ENCODE data around the gene OR2L3. TPM values are rescaled to one million over a fixed set of nuclear protein-coding genes. Genes with fewer than 3 reads are reported as not detected.

OR2L3 gene
- total and polyA plus RNA-seq, 2 of the 4 experiments (the other 2 are of a cell fraction): not detected

DNA sequence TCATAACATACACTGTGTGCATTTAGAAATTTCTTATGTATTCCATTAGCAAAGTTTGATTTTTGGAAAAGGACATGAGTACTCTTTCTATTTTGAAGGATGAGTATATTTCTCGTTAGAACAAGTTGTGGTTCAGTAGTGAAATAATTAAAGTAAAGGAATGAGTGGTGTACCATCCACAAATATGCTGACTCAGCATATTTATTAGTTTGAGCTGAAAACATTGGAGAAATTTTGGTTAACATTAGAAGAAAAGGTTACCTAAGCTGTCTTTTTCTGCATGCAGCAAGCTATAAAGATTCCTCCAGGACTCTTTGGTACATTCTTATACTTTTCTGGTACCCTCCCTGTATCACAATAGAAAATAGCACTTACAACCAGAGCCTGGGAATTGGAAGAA is 38.9 kb upstream of the OR2L3 start:
- Histone ChIP-seq H2BK120ac (ENCODE audit: low read depth, low read length) (no peak overlapping the region), H2BK20ac (ENCODE audit: low read depth, low read length) (no peak overlapping the region), H4K20me1 (ENCODE audit: insufficient read depth, low read length) (no peaks in the 10 kb centered on the region), H3K23ac (ENCODE audit: low read depth, low read length) (no peak overlapping the region), H2BK5ac (ENCODE audit: low read depth, low read length, poor library complexity, severe bottlenecking) (no peak overlapping the region), H2AK9ac (replicated peaks; ENCODE audit: low read depth, low read length, poor library complexity) (no peak overlapping the region), H3K9me1 (ENCODE audit: insufficient read depth, low read length) (no peaks in the 10 kb centered on the region), H3K18ac (ENCODE audit: low read depth, low read length) (no peak overlapping the region), H2AK5ac (ENCODE audit: low read depth, low read length) (no peak overlapping the region), H2BK15ac (ENCODE audit: low read depth, low read length) (no peak overlapping the region), H3K27me3 (ENCODE audit: control insufficient read depth, insufficient read depth, low read length) (no peaks in the 10 kb centered on the region), H4K5ac (ENCODE audit: low read depth, low read length) (no peak overlapping the region), H2AFZ (replicated peaks; ENCODE audit: low read length, poor library complexity) (no peak overlapping the region), H3K4me3 (ENCODE audit: insufficient read depth, low read depth, low read length) (no peak overlapping the region), H3K56ac (ENCODE audit: extremely low read depth, insufficient read depth, low read length) (no peak overlapping the region), H3K4me2 (ENCODE audit: low read depth, low read length) (no peak overlapping the region), H3K36me3 (ENCODE audit: control insufficient read depth, insufficient read depth, low read length) (no peaks in the 10 kb centered on the region), H3K9ac (ENCODE audit: low read depth, low read length) (no peak overlapping the region), H3K14ac (replicated peaks; ENCODE audit: low read depth, low read length) (no peak overlapping the region), H4K8ac (ENCODE audit: low read depth in 2 of 2, low read length in 2 of 2) (no peak overlapping the region), H3K4ac (ENCODE audit: low read depth, low read length) (no peak overlapping the region), H3K9me3 (ENCODE audit: control insufficient read depth, insufficient read depth, low read length) (peaks cover 11% of the 10 kb centered on the region), H3K27ac (ENCODE audit: insufficient read depth, low read length) (no peak overlapping the region), H3K4me1 (ENCODE audit: control insufficient read depth, insufficient read depth, low read length) (no peaks in the 10 kb centered on the region), H3K79me1 (ENCODE audit: low read depth in 1 of 2, low read length in 2 of 2) (no peaks in the 10 kb centered on the region), H4K91ac (ENCODE audit: insufficient read depth, low read depth, low read length) (no peak overlapping the region)
- ChIA-PET POLR2A (ENCODE audit: unreplicated experiment) (no interaction called here), CTCF (interaction anchor here (1.5 kb wide), 1 partner anchor 10 kb away, joined by 4 read pairs; no protein-coding TSS in a partner anchor)
- in situ Hi-C loops (cut with MboI; ENCODE audit: low sequenced_read_pairs) (no loop called here), dilution Hi-C loops (cut with HindIII; ENCODE audit: low sequenced_read_pairs, unreplicated experiment) (no loop called here), intact Hi-C loops (cut with micrococcal nuclease) (no loop called here)
- DNase-seq (no peak), ATAC-seq (ENCODE audit: low read depth) (no peak)
- no TSS peak for BruUV-seq (replicated peaks)
- no peak for TF ChIP-seq NFE2L2 (IDR thresholded peaks at IDR 0.05; ENCODE audit: low read depth, low read length)
- TF ChIP-seq MAFK (IDR thresholded peaks at IDR 0.05; ENCODE audit: low read depth, low read length): peak; percentile 100
- TF ChIP-seq RAD21 (IDR thresholded peaks at IDR 0.05; ENCODE audit: low read length): no peak
- TF ChIP-seq MXI1 (IDR thresholded peaks at IDR 0.05; ENCODE audit: borderline replicate concordance, low read depth, low read length): no peak
- WGBS, 2 experiments (ENCODE audit: extremely low coverage in 2 of 2, insufficient read length in 1 of 2): no CpG with 5 or more reads among the region's 1 CpG

All from IMR-90 (cell line).